Globus pallidus (tissue), 1 donor: ENCODE measurements around the gene NTM.
A peak's percentile ranks its signal among the peaks of the same experiment; 100 is the strongest.

Experiments
- DNase-seq: peaks from one replicate; pipeline ENCODE4 v3.0.0-alpha.2; 2015; ENCODE audit warnings: low spot score

NTM gene

GRCh38 chr11:132220474-132220873, 850.1 kb downstream of the NTM start:
- DNase-seq, result no peak

GRCh38 chr11:132222345-132222744, 851.9 kb downstream of the NTM start:
- no peak for DNase-seq

- no peak for DNase-seq
Observed at GRCh38 chr11:132226522-132226921, 856.1 kb downstream of the NTM start.

GRCh38 chr11:132228746-132229325, 858.4 kb downstream of the NTM start:
- DNase-seq, result no peak

GRCh38 chr11:132231656-132232347, 861.4 kb downstream of the NTM start:
- DNase-seq, result no peak

- no peak for DNase-seq
Observed at GRCh38 chr11:132234878-132235277, 864.5 kb downstream of the NTM start.

- DNase-seq, result no peak
Observed at GRCh38 chr11:132237781-132238180, 867.4 kb downstream of the NTM start.

GRCh38 chr11:132238331-132238866, 868.0 kb downstream of the NTM start:
- DNase-seq, result no peak

- DNase-seq, result no peak
Observed at GRCh38 chr11:132240374-132240773, 870.0 kb downstream of the NTM start.

- DNase-seq, result no peak
Observed at GRCh38 chr11:132242632-132243031, 872.2 kb downstream of the NTM start.

GRCh38 chr11:132244846-132245245, 874.4 kb downstream of the NTM start:
- no peak for DNase-seq

GRCh38 chr11:132245403-132246385, 875.3 kb downstream of the NTM start:
- DNase-seq, result peak; percentile 70

GRCh38 chr11:132248580-132248979, 878.2 kb downstream of the NTM start:
- DNase-seq, result no peak

GRCh38 chr11:132249256-132249655, 878.8 kb downstream of the NTM start:
- DNase-seq, result no peak

GRCh38 chr11:132251061-132251460, 880.6 kb downstream of the NTM start:
- DNase-seq, result no peak

GRCh38 chr11:132253469-132254264, 883.3 kb downstream of the NTM start:
- DNase-seq, result no peak

GRCh38 chr11:132254906-132255305, 884.5 kb downstream of the NTM start:
- DNase-seq, result no peak

- DNase-seq, result no peak
Observed at GRCh38 chr11:132256528-132257279, 886.3 kb downstream of the NTM start.

GRCh38 chr11:132257871-132258270, 887.5 kb downstream of the NTM start:
- no peak for DNase-seq

- no peak for DNase-seq
Observed at GRCh38 chr11:132258875-132259274, 888.5 kb downstream of the NTM start.

GRCh38 chr11:132260636-132261035, 890.2 kb downstream of the NTM start:
- DNase-seq, result no peak
